ENCODE measurements around the gene BEND3.

Gene BEND3

DNA sequence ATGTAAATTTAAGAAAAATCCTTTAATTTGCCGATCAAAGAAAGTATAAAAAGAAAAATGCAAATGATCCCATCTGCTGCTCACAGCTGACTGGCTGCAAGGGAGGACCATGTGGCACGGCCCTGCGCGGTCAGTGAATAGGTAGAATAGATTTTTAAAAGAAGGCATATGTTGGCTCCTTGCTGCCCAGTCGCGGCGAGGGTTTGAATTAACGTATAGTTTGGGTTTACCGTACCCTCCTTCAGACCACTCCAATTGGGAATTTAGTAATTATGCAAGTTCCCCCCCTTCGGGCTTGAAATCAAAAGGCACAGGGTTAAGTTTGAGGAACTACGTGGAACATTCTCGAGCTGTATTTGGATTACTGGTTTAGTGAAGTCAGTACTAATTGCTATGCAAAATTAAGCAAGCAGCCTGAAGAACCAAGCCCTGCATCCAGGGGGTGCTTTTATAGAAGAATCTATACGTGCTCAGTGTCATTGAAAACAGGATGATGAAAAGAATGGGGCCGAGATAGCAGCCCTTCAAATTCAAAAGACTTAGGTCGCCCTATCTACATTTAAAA is 1.1 kb upstream of the BEND3 start:
- TF ChIP-seq HDGF (IDR thresholded peaks at IDR 0.05; ENCODE audit: borderline replicate concordance) (no peak), L3MBTL2 (conservative IDR thresholded peaks at IDR 0.05) (peak; percentile 73)
- ChIA-PET CTCF (interaction anchor here (0.6 to 1.5 kb wide), 5 partner anchors 13 to 538 kb away, joined by 3 to 6 read pairs (median 3); no protein-coding TSS in a partner anchor), POLR2A (interaction anchor here (0.6 to 1.6 kb wide), 26 partner anchors 8 to 791 kb away, joined by 3 to 13 read pairs (median 4); partner anchors contain the start of genes ATG5, MTRES1 and PDSS2)
- no peak for DNase-seq (ENCODE audit: extremely low spot score)

DNA sequence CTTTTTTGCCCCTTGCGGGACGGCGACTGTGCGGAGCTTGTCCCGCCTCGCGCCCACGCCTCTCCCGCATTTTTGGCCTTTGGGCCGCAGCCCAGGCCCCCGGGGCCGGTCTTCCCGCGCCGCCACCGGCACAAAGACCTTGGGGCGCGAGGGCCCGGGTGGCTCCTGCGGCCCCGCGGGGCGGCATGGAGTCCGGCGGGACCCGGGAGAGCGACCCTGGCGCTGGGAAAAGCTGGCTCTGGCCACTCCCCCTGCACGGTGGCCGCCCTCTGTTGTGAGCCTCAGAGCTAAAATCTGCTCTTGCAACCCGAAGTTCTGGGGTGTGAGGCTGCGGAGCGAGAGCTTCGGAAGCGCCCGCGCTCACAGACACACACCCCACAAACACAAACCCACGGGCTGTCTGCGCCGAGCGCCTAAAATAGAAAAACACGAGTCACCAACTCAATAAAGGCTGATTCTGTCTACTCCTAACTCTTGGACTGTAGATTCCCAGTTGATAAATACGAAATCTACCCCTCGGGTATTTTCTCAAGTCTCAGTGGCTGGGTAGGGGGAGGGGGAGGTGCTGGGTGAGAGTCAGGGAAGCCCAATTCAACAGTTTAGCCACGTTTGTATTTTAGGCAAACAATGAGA is 496 bp upstream of the BEND3 start:
- POLR2A ChIA-PET = interaction anchor here (0.6 to 1.6 kb wide), 28 partner anchors 9 to 790 kb away, joined by 3 to 13 read pairs (median 4); partner anchors contain the start of genes ATG5, MTRES1 and PDSS2
- CTCF ChIA-PET = interaction anchor here (0.6 to 1.5 kb wide), 6 partner anchors 14 to 1376 kb away, joined by 3 to 6 read pairs (median 3); no protein-coding TSS in a partner anchor
- DNase-seq (ENCODE audit: extremely low spot score) = peak; percentile 64
- TF ChIP-seq ELF4 (IDR thresholded peaks at IDR 0.05) = peak; percentile 22; the same call in 1 of the 2 replicates
- TF ChIP-seq SUZ12 (IDR thresholded peaks at IDR 0.05) = no peak
- TF ChIP-seq ARNT (IDR thresholded peaks at IDR 0.05) = no peak

DNA sequence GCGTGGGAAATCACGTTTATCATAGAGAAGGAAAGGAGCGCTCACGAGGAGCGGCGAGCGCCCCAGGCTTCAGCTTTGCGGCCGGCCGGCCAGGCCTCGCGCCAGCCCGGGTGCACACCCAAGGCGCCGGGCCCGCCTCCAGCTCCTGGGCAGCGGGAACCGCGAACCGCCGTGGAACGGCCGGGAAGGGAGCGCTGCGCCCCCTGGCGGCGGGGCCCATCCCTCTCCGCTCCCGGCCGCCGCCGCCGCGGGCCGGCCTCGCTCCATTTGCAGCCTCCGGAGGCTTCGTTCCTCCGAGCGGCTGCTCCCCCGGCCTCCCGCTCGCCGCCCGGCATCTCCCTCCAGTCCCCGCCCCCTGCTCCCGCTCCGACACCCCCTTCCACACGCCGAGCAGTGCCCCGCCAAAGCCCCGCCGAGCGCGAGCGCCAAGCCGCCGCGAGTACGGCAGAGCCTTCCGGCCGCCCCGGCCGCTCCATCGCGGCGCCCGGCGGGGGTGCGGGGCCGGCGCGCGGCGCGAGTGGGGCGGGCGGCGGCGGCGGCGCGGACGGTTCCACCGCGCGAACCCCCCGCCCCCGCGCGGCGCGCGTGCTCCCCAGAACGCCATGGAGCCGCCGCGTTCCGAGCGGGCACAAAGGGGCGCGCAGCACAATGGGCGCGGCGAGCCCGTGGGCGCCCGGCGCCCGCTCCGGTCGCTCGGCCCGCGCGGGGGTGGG is 946 bp downstream of the BEND3 start:
- CTCF ChIA-PET = interaction anchor here (0.7 to 1.3 kb wide), 10 partner anchors 10 to 345 kb away, joined by 3 to 7 read pairs (median 3); partner anchors contain the start of gene PDSS2
- POLR2A ChIA-PET = interaction anchor here (0.6 to 1.0 kb wide), 6 partner anchors 32 to 345 kb away, joined by 3 to 7 read pairs (median 4); partner anchors contain the start of genes MTRES1 and PDSS2
- DNase-seq (ENCODE audit: extremely low spot score) = peak; percentile 86
- TF ChIP-seq BHLHE40 (IDR thresholded peaks at IDR 0.05; ENCODE audit: borderline replicate concordance) (no peak), TARDBP (IDR thresholded peaks at IDR 0.05) (peak; percentile 9; the same call in 1 of the 2 replicates)

DNA sequence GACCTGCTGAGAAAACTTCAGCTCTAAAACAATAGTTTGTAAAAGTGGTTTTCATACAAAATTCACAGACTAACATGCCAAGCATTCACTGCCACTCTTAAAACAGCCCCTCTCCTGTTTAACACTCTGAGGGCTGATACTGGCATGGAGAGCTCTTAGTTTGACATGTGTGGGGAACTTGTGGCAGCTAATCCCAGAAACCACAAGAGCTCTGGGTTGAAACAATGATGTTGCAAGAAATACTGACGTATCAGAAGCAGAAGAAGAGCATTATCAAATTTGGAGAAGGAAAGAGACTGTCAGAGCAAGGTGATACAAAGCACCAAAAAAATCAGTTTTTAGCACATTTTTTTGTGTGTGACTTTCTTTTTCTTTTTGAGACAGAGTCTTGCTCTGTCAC is 5.1 kb downstream of the BEND3 start:
- TF ChIP-seq HDGF (IDR thresholded peaks at IDR 0.05; ENCODE audit: borderline replicate concordance) (no peak), ZNF384 (IDR thresholded peaks at IDR 0.05) (no peak), ELF4 (IDR thresholded peaks at IDR 0.05) (no peak), FOXA1 (IDR thresholded peaks at IDR 0.05) (no peak), SUZ12 (IDR thresholded peaks at IDR 0.05) (no peak)
- POLR2A ChIA-PET = no interaction called here
- DNase-seq (ENCODE audit: extremely low spot score) = no peak
- CTCF ChIA-PET = interaction anchor here (0.6 to 0.9 kb wide), 3 partner anchors 11 to 58 kb away, joined by 3 to 4 read pairs (median 4); no protein-coding TSS in a partner anchor

DNA sequence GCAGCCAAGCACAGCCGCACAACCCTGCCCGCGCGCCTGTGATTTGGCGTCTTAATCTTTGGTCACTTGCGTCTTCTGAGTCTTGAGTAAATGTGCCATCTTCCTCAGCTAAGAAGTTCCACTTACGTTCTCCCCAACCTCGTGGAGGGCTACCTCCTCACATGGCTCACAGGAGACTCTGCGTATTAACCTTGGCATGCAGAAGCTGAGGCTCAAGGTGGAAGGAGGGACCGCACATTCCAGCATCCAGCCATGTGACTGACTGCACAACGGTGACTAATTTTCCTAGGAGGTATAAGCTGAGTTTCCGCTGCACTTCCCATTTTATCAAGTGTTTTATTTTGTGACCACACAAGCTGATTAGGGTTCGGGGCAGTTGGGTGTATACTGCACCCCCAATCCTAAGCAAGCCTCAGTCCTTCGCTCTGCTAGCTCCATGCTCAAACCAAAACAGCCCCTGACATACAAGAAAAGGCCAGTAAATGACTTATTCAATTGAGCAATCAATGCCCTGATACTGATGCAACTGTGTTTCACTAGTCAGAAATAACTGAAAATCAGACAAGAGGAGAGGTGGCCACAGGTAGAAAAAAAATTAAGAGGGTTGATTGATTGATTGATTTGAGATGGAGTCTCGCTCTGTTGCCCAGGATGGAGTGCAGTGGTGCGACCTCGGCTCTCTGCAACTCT is 7.0 kb downstream of the BEND3 start:
- CTCF ChIA-PET = interaction anchor here (0.6 kb wide), 1 partner anchor 773 kb away, joined by 3 read pairs; no protein-coding TSS in a partner anchor
- POLR2A ChIA-PET = no interaction called here
- TF ChIP-seq SP1 (IDR thresholded peaks at IDR 0.05) = no peak
- DNase-seq (ENCODE audit: extremely low spot score) = no peak

DNA sequence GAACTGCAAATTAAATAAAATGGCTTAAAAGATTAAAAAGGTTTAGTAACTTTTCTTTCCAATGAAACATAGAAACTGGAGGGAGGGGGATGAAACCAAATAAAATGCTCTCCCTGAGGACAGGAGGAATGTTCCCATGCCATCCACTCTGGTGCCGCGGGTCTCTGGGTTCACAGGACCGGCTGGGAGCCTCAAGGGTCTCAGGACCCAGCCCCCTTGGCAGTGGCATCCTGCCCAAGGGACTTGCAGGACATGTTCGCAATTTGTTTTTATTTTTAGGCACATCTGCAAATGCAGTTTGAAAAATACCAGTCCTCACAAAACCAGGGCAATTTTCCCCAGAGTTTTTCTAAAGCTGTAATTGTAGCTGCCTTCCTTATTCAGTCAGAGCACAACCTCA is 7.5 kb downstream of the BEND3 start:
- CTCF ChIA-PET = no interaction called here
- TF ChIP-seq L3MBTL2 (conservative IDR thresholded peaks at IDR 0.05) (no peak), SP1 (IDR thresholded peaks at IDR 0.05) (no peak), NFRKB (IDR thresholded peaks at IDR 0.05) (no peak), TARDBP (IDR thresholded peaks at IDR 0.05) (no peak), HDGF (IDR thresholded peaks at IDR 0.05; ENCODE audit: borderline replicate concordance) (no peak), SUZ12 (IDR thresholded peaks at IDR 0.05) (no peak), BHLHE40 (IDR thresholded peaks at IDR 0.05; ENCODE audit: borderline replicate concordance) (no peak), ZNF384 (IDR thresholded peaks at IDR 0.05) (no peak)
- TF ChIP-seq, protein P1, sequence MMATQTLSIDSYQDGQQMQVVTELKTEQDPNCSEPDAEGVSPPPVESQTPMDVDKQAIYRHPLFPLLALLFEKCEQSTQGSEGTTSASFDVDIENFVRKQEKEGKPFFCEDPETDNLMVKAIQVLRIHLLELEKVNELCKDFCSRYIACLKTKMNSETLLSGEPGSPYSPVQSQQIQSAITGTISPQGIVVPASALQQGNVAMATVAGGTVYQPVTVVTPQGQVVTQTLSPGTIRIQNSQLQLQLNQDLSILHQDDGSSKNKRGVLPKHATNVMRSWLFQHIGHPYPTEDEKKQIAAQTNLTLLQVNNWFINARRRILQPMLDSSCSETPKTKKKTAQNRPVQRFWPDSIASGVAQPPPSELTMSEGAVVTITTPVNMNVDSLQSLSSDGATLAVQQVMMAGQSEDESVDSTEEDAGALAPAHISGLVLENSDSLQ (IDR thresholded peaks at IDR 0.05) = no peak
- POLR2A ChIA-PET = no interaction called here
- DNase-seq (ENCODE audit: extremely low spot score) = no peak

DNA sequence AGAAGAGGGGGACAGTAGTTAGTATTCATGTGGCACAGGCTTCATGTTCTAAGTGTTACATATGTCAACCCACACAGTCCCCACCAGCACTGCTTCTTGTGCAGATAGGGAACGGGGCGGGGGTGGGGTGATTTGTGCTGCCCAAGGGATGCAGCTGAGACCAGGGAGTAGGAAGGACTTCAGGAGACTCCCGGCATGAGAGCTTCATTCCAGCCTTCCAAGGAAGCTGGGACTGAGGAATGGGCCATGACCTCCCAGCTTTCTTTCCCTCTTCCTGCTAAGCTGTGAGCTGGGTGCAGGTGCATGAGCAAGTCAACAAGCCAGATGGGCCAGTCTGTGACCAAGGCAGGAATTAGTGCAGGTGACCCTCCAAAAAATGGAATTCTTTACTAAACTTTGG is 9.2 kb downstream of the BEND3 start:
- POLR2A ChIA-PET = interaction anchor here (2.1 kb wide), 1 partner anchor 9 kb away, joined by 9 read pairs; the partner anchor contains the start of gene BEND3
- DNase-seq (ENCODE audit: extremely low spot score) = no peak
- CTCF ChIA-PET = no interaction called here
- TF ChIP-seq ELF4 (IDR thresholded peaks at IDR 0.05) = no peak
- TF ChIP-seq TARDBP (IDR thresholded peaks at IDR 0.05) = no peak
- no peak for TF ChIP-seq FOXM1 (IDR thresholded peaks at IDR 0.05; ENCODE audit: borderline replicate concordance)
- TF ChIP-seq, protein P1 (IDR thresholded peaks at IDR 0.05) = no peak
